OCI-LY3 (cell line): Measurements from ENCODE around the gene HIP1.

Experiments
- H2AFZ ChIP-seq: fragments of 200-600, 300-600 bp; shearing (Covaris generic); 2 replicates; pipeline ENCODE4 v1.6.0; 2014; ENCODE audit warnings: antibody characterized with exemption, low read depth, low read length
- H3K27ac ChIP-seq: fragments of 200-600, 300-600 bp; sonication (generic); 2 replicates; pipeline ENCODE4 v1.5.1; 2014; ENCODE audit warnings: mild to moderate bottlenecking, low read length, moderate library complexity, mixed read lengths
- H3K27me3 ChIP-seq: fragments of 200-600, 300-600 bp; sonication (generic); 2 replicates; pipeline ENCODE4 v1.6.1; 2014; ENCODE audit warnings: low read depth, low read length, mixed read lengths
- H3K36me3 ChIP-seq: fragments of 200-600, 300-600 bp; sonication (generic); replicated peaks from 2 replicates; pipeline ENCODE3; 2014; ENCODE audit warnings: low read depth, low read length, mixed read lengths
- H3K4me1 ChIP-seq: fragments of 300-600, 200-600 bp; sonication (generic); 2 replicates; pipeline ENCODE4 v1.6.1; 2014; ENCODE audit warnings: low read length, mixed read lengths
- H3K4me2 ChIP-seq: fragments of 200-600, 300-600 bp; sonication (generic); 2 replicates; pipeline ENCODE4 v1.6.1; 2014; ENCODE audit warnings: low read length, mixed read lengths
- H3K4me3 ChIP-seq: fragments of 300-600, 200-600 bp; sonication (generic); 2 replicates; pipeline ENCODE4 v1.5.1; 2014; ENCODE audit warnings: antibody characterized with exemption, mild to moderate bottlenecking, low read length, moderate library complexity
- H3K79me2 ChIP-seq: fragments of 300-600, 200-600 bp; shearing (Covaris generic); 2 replicates; pipeline ENCODE4 v1.6.1; 2014; ENCODE audit warnings: mild to moderate bottlenecking, low read length, mixed read lengths
- H3K9ac ChIP-seq: fragments of 300-600, 200-600 bp; shearing (Covaris generic); 2 replicates; pipeline ENCODE4 v1.6.0; 2014; ENCODE audit warnings: mild to moderate bottlenecking, low read length, moderate library complexity
- H3K9me3 ChIP-seq: fragments of 200-600, 300-600 bp; shearing (Covaris generic); 2 replicates; pipeline ENCODE4 v1.6.1; 2014; ENCODE audit warnings: low read length, mixed read lengths; ENCODE audit not compliant: insufficient read depth
- H4K20me1 ChIP-seq: fragments of 200-600, 300-600 bp; sonication (generic); 2 replicates; pipeline ENCODE4 v1.6.1; 2016; ENCODE audit warnings: low read length, mixed read lengths; ENCODE audit not compliant: insufficient read depth
- EZH2phosphoT487 ChIP-seq: fragments of 200-600 bp; shearing (Covaris generic); IDR thresholded peaks from 2 replicates; pipeline ENCODE4 v1.6.1; 2018; ENCODE audit warnings: antibody characterized with exemption, mixed run types, low read depth
- TF ChIP-seq, protein P1 (sequence below): fragments of 200-600, 300-600 bp; sonication (generic); IDR thresholded peaks from 2 replicates; pipeline ENCODE4 v1.5.1; 2014; ENCODE audit warnings: antibody characterized with exemption, low read length, low read depth

The HIP1 gene

DNA sequence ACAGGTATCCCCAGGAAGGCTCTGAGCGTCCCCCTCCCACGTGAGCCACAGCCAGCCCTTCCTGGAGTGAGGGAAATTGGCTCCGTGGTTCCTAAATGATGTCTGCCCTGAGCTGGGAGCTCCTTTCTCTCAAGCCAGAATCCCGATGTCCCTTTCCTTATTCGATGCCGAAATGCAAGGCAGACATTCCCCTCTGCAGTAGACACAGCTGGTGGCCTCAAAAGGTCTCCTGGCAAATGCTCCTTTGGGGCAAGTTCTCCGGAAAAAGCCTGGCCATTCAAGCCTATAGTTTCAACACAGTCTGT, 98.9 kb downstream of the HIP1 start:
- H3K4me2 ChIP-seq = peak overlapping the region; percentile 97
- no peaks in the 10 kb centered on the region for H3K79me2 ChIP-seq
- H3K9ac ChIP-seq = peak overlapping the region; percentile 77
- H3K4me1 ChIP-seq = peaks cover 7% of the 10 kb centered on the region; the same call in 1 of the 2 replicates
- H2AFZ ChIP-seq = peak overlapping the region; percentile 90
- H3K9me3 ChIP-seq = no peaks in the 10 kb centered on the region
- H3K36me3 ChIP-seq = no peaks in the 10 kb centered on the region
- no peaks in the 10 kb centered on the region for H4K20me1 ChIP-seq
- H3K27ac ChIP-seq = no peak overlapping the region
- peaks cover 6% of the 10 kb centered on the region; the same call in 1 of the 2 replicates for H3K27me3 ChIP-seq
- TF ChIP-seq, protein P1, sequence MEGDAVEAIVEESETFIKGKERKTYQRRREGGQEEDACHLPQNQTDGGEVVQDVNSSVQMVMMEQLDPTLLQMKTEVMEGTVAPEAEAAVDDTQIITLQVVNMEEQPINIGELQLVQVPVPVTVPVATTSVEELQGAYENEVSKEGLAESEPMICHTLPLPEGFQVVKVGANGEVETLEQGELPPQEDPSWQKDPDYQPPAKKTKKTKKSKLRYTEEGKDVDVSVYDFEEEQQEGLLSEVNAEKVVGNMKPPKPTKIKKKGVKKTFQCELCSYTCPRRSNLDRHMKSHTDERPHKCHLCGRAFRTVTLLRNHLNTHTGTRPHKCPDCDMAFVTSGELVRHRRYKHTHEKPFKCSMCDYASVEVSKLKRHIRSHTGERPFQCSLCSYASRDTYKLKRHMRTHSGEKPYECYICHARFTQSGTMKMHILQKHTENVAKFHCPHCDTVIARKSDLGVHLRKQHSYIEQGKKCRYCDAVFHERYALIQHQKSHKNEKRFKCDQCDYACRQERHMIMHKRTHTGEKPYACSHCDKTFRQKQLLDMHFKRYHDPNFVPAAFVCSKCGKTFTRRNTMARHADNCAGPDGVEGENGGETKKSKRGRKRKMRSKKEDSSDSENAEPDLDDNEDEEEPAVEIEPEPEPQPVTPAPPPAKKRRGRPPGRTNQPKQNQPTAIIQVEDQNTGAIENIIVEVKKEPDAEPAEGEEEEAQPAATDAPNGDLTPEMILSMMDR = no peak
- no peak for TF ChIP-seq EZH2phosphoT487
- peak overlapping the region; percentile 87 for H3K4me3 ChIP-seq

DNA sequence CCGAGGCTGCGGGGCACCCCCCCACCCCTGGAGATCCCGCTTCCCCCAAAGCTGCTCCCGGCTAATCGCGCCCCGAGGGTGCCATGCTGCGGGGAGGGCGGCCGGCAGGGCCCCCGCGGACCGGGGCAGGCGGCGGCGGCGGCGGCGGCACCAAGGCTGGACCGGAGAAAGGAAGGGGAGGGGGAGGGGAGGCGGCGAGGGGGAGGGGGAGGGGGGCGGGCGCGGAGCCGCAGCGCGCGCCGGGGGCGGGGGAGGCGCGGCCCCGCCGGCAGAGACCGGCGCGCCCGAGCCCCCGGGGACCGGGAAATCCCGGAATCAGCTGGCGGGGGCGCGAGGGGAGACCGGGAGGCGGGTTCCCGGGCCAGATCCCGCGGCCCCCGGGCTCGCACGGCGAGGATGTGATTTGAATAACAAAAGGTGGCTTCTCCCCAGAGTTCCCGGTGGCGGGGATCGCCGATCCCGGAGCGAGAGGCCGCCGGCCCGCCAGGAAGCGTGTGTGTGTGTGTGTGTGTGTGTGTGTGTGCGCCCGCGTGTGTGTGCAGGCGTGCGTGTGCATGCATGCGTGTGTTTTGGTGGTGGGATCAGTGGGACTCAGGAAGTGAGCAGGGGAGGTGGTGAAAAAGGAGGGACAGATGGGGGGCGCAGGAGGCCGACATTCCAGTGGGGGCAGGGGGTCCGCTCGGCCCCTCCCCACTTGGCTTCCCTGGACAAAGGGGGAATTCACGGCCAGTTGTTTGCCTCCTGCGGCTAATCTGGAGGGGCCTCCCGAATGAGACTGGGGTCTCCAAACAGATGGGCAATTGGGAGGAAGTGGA, 99.5 kb downstream of the HIP1 start:
- no peak overlapping the region for H3K27ac ChIP-seq

DNA sequence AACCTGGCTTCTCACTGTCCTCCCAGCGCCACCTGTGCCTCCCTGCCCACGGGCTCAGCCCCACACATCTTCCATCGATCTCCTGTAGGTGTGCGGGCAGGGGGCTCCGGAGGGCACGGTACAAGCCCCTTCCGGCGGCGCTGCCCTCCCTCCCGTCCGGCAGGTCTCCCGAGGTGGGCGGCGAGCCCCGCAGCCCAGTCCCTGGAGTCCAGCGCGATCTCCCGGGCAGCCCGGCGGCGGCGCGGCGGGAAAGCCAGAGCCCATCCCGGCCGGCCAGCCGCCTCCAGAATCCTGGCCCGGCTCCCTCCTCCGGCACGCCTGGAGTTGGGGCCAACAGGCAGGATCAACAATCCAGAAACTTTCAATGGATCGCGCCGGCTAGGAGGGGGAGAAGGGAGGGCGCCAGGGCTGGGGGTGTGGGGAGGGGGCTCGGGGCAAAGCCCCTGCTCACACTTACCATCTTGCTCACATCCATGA, 100.1 kb downstream of the HIP1 start:
- Histone ChIP-seq H3K9ac (peak overlapping the region; percentile 77), H3K4me1 (peaks cover 7% of the 10 kb centered on the region; the same call in 1 of the 2 replicates), H4K20me1 (no peaks in the 10 kb centered on the region), H3K9me3 (no peaks in the 10 kb centered on the region), H3K36me3 (no peaks in the 10 kb centered on the region), H2AFZ (peak overlapping the region; percentile 82; the same call in 1 of the 2 replicates), H3K27me3 (peaks cover 6% of the 10 kb centered on the region; the same call in 1 of the 2 replicates), H3K27ac (no peak overlapping the region), H3K79me2 (no peaks in the 10 kb centered on the region), H3K4me3 (peak overlapping the region; percentile 87), H3K4me2 (peak overlapping the region; percentile 66)
- no peak for TF ChIP-seq EZH2phosphoT487
- TF ChIP-seq, protein P1 = no peak

More for the DNA sequence above, 99.5 kb downstream of the HIP1 start:
- no peak for TF ChIP-seq EZH2phosphoT487
- TF ChIP-seq, protein P1 = no peak
- Histone ChIP-seq H3K9ac (peak overlapping the region; percentile 77), H4K20me1 (no peaks in the 10 kb centered on the region), H3K79me2 (no peaks in the 10 kb centered on the region), H3K4me1 (peaks cover 7% of the 10 kb centered on the region; the same call in 1 of the 2 replicates), H3K4me3 (peak overlapping the region; percentile 87), H2AFZ (peak overlapping the region; percentile 90), H3K36me3 (no peaks in the 10 kb centered on the region), H3K4me2 (peak overlapping the region; percentile 97), H3K9me3 (no peaks in the 10 kb centered on the region), H3K27me3 (peaks cover 6% of the 10 kb centered on the region; the same call in 1 of the 2 replicates)

DNA sequence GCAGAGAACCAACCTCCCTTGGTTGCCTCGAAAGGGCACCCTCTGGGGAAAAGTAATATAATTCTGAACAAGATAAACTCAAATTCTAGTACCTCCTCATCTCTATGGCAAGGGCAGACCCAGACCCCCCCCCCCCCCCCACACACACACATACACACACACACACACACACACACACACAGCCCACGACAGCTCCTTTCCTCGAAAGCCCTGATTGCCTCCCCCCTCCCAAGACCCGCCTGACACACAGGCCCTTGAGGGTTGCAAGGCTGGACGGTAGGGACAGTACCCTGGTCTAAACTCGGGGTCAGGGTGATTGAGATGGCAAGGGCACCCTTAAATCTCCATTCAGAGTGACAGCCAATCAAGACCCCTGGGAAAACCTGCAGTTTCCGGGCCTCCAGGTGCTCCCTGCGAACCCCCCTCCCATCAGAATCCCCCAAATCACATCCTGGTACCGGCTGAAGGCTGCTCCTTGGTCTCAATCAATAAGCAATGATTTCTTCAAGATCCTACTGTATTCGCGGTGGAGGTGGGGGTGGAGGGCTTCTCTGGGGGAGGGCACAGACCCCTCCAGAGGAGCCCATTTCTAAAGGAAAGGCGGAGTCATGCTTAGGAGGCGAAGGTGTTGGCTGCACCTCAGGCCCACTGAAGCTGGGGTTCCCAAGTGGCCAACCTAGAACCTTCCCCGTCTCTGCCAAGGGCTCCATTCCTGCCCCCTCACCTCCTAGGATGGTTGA, 100.7 kb downstream of the HIP1 start:
- H3K4me2 ChIP-seq = peak overlapping the region; percentile 66
- no peaks in the 10 kb centered on the region for H4K20me1 ChIP-seq
- H3K27me3 ChIP-seq = peaks cover 6% of the 10 kb centered on the region; the same call in 1 of the 2 replicates
- peak overlapping the region; percentile 87 for H3K4me3 ChIP-seq
- TF ChIP-seq EZH2phosphoT487 = no peak
- TF ChIP-seq, protein P1 = no peak
- H2AFZ ChIP-seq = peak overlapping the region; percentile 82; the same call in 1 of the 2 replicates
- no peaks in the 10 kb centered on the region for H3K9me3 ChIP-seq
- H3K79me2 ChIP-seq = no peaks in the 10 kb centered on the region
- peak overlapping the region; percentile 77; the same call in 1 of the 2 replicates for H3K9ac ChIP-seq
- H3K36me3 ChIP-seq = no peaks in the 10 kb centered on the region
- H3K4me1 ChIP-seq = peaks cover 7% of the 10 kb centered on the region; the same call in 1 of the 2 replicates
- H3K27ac ChIP-seq = no peak overlapping the region
